NCI-H774 (cell line): Measurements from ENCODE around the gene SMIM10L1.

Experiments used
- DNase-seq: peaks from one replicate; lab custom pipeline; 2025; lab: John Stamatoyannopoulos, UW

Gene SMIM10L1

GRCh38 chr12:11186837-11187236 is 15.8 kb downstream of the SMIM10L1 start, which contains the start of gene TAS2R42:
TAS2R42 (minus strand) TSS chr12:11186937; CDS start chr12:11186937, 0 bp downstream.
- DNase-seq = no peak

- DNase-seq = no peak
Observed at GRCh38 chr12:11202811-11203210, 31.8 kb downstream of the SMIM10L1 start.

DNA sequence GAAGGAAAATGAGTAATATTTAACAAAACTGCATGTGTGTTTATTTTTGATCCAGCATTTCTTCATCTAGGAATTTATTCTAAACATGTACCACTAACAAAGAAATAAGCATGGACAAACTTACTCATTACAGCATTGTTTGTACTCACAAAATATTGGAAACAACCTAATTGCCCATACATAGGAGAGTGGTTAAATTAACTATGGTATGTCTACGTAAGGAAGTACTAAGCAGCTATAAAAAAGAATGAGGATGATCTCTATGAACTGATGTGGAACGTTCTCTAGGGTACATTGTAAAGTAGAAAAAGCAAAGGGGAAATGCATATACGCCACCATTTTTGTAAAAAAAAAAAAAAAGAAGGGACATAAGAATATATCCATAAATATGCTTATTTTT is 33.2 kb downstream of the SMIM10L1 start:
- DNase-seq = no peak

DNA sequence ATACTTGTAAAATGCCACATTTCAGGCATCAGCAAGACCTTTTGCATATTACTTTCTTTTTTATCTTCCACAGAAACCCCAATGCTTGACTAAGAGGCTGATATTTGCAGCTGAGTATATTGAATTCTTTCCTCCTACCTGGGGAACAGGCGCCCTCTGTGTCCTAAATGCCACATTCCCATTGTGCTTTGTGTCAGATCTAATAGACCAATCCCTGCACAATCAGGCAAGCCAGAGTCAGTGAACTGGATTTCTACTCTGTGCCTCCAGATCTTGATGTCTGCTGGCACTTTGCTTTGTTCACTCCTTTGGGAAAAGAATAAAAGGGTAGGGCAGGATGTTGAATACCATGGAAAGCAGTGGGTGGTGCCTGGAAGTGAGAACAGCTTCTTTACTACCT is 38.1 kb downstream of the SMIM10L1 start:
- DNase-seq = no peak
